ENCODE results near the gene TSC2. TPM values are rescaled to one million over a fixed set of nuclear protein-coding genes. Genes with fewer than 3 reads are reported as not detected.

Gene TSC2
- total RNA-seq, 1 donor from 2014 or later: 194 TPM

- no peaks in the 10 kb centered on the region for H3K36me3 Mint-ChIP-seq (ENCODE audit: unreplicated experiment)
- peaks cover 8% of the 10 kb centered on the region for H3K27me3 Mint-ChIP-seq (ENCODE audit: unreplicated experiment)
- TF ChIP-seq CTCF (IDR thresholded peaks at IDR 0.05): peak; percentile 97
- no peaks in the 10 kb centered on the region for H3K9me3 Mint-ChIP-seq (ENCODE audit: unreplicated experiment)
- peak overlapping the region; percentile 79 for H3K27ac Mint-ChIP-seq (ENCODE audit: unreplicated experiment)
- peaks cover 33% of the 10 kb centered on the region for H3K4me1 Mint-ChIP-seq (ENCODE audit: unreplicated experiment)
- peak; percentile 98 for DNase-seq (ENCODE audit: extremely low spot score, unreplicated experiment)
- H3K4me3 Mint-ChIP-seq (ENCODE audit: unreplicated experiment): peak overlapping the region; percentile 67
Observed at GRCh38 chr16:2023092-2024031, 24.4 kb upstream of the TSC2 start.

- H3K27ac Mint-ChIP-seq (ENCODE audit: unreplicated experiment): no peak overlapping the region
- TF ChIP-seq CTCF (IDR thresholded peaks at IDR 0.05): no peak
- H3K27me3 Mint-ChIP-seq (ENCODE audit: unreplicated experiment): peaks cover 8% of the 10 kb centered on the region
- peak overlapping the region; percentile 33 for H3K4me3 Mint-ChIP-seq (ENCODE audit: unreplicated experiment)
- no peaks in the 10 kb centered on the region for H3K9me3 Mint-ChIP-seq (ENCODE audit: unreplicated experiment)
- no peak for DNase-seq (ENCODE audit: extremely low spot score, unreplicated experiment)
- peaks cover 39% of the 10 kb centered on the region for H3K4me1 Mint-ChIP-seq (ENCODE audit: unreplicated experiment)
- no peaks in the 10 kb centered on the region for H3K36me3 Mint-ChIP-seq (ENCODE audit: unreplicated experiment)
Observed at GRCh38 chr16:2024032-2024420, 23.8 kb upstream of the TSC2 start.

- H3K27ac Mint-ChIP-seq (ENCODE audit: unreplicated experiment): no peak overlapping the region
- H3K4me3 Mint-ChIP-seq (ENCODE audit: unreplicated experiment): no peak overlapping the region
- peaks cover 48% of the 10 kb centered on the region for H3K4me1 Mint-ChIP-seq (ENCODE audit: unreplicated experiment)
- TF ChIP-seq CTCF (IDR thresholded peaks at IDR 0.05): no peak
- no peak for DNase-seq (ENCODE audit: extremely low spot score, unreplicated experiment)
- H3K27me3 Mint-ChIP-seq (ENCODE audit: unreplicated experiment): peaks cover 8% of the 10 kb centered on the region
- peaks cover 1% of the 10 kb centered on the region for H3K36me3 Mint-ChIP-seq (ENCODE audit: unreplicated experiment)
- H3K9me3 Mint-ChIP-seq (ENCODE audit: unreplicated experiment): no peaks in the 10 kb centered on the region
Observed at GRCh38 chr16:2025251-2025650, 22.5 kb upstream of the TSC2 start.

- TF ChIP-seq CTCF (IDR thresholded peaks at IDR 0.05): no peak
- no peak for DNase-seq (ENCODE audit: extremely low spot score, unreplicated experiment)
- peaks cover 3% of the 10 kb centered on the region for H3K27me3 Mint-ChIP-seq (ENCODE audit: unreplicated experiment)
- peak overlapping the region; percentile 27 for H3K27ac Mint-ChIP-seq (ENCODE audit: unreplicated experiment)
- peaks cover 1% of the 10 kb centered on the region for H3K36me3 Mint-ChIP-seq (ENCODE audit: unreplicated experiment)
- no peaks in the 10 kb centered on the region for H3K9me3 Mint-ChIP-seq (ENCODE audit: unreplicated experiment)
- peak overlapping the region; percentile 53 for H3K4me3 Mint-ChIP-seq (ENCODE audit: unreplicated experiment)
- peaks cover 49% of the 10 kb centered on the region for H3K4me1 Mint-ChIP-seq (ENCODE audit: unreplicated experiment)
Observed at GRCh38 chr16:2025878-2026460, 21.8 kb upstream of the TSC2 start.

- H3K27ac Mint-ChIP-seq (ENCODE audit: unreplicated experiment): peak within 1 kb of the TSS; percentile 52
- no peaks in the 10 kb centered on the region for H3K9me3 Mint-ChIP-seq (ENCODE audit: unreplicated experiment)
- H3K36me3 Mint-ChIP-seq (ENCODE audit: unreplicated experiment): peaks cover 1% of the 10 kb centered on the region
- peaks cover under 1% of the 10 kb centered on the region for H3K27me3 Mint-ChIP-seq (ENCODE audit: unreplicated experiment)
- peak; percentile 85 for DNase-seq (ENCODE audit: extremely low spot score, unreplicated experiment)
- peak within 1 kb of the TSS; percentile 84 for H3K4me3 Mint-ChIP-seq (ENCODE audit: unreplicated experiment)
- H3K4me1 Mint-ChIP-seq (ENCODE audit: unreplicated experiment): peaks cover 52% of the 10 kb centered on the region
- TF ChIP-seq CTCF (IDR thresholded peaks at IDR 0.05): no peak
Observed at GRCh38 chr16:2026461-2027023, 21.2 kb upstream of the TSC2 start, which contains the start of gene NHERF2. TSS of gene NHERF2 (plus strand) at chr16:2026902. CDS start at chr16:2027006, 104 bp downstream.

Measured in osteocyte (in vitro differentiated cells).